ENCODE data around the gene TANGO6.
"Not testable (repeated sequence)": the region's sequence is repeated elsewhere in the genome, so short reads cannot be mapped to it uniquely, and the experiment has no call there.

The TANGO6 gene

DNA sequence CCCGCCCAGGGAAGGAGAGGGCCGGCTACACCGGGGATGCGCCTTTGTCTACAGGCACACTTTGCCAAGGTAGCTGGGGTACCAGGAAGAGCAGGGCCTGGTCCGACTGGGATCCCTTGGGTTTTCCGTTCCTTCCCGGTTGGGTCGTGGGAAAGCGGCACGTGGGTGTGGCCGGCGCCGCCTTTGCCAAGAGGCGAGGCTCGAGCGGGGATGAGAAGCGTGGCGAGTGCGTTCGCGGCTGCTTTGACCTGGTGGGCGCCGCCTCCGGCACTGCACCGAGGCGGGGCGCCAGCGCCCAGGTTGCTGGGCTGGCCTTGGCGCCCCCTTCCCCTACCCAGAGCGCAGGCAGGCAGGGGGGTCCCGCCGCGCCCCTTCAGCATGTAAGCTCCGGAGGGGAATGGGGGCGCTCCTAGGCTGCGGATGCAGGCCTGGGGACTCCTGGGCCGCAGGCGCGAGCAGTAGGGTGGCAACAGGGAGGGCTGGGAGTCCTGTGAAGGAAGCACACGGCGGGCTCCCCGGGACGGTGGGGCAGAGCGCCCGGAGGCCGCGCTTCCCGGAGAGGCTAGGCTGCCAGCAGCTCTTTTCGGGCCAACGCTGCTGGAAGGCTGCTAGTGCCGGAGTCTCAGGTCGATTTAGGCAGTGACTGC is 264.1 kb downstream of the TANGO6 start:
- no peak for DNase-seq

DNA sequence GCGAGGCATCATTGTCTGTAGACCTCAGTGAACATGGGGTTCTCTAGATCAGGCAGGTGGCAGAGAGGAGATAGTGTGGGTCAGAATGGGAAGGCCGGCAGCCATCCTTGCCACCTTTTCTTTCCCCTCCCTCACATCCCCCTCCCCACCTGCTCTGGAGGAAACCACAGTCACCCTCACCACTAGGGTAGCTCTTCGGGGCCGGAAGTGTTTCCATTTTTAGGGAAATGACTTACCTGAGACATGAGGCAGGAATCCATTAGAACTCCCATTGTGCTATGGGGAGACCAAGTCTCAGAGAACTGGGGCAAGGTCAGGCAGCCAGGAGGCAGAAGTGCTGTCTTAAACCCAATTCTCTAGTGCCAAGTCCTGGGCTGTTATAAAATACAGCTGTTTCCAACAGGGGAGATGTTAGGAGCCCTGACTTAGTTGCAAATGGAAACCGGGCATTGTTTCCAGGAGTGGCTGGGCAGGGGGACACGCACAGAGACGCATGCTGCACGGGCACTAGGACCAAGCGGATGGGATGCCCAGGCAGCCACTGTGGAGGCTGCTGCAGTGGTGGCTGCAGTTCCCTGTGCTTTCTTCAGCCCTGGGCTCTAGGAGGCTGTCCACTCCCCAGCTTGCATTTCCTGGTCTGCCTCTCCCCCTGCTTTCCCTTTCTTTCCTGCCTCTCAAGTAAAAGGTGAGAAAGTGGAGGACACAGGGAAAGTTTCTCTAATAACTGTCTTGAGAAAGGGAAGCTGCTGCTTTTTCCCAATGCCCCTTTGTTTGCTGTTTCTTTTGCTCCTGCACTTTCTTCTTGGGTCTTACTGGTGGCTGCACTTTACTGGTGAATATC is 265.0 kb downstream of the TANGO6 start:
- no peak for DNase-seq

DNA sequence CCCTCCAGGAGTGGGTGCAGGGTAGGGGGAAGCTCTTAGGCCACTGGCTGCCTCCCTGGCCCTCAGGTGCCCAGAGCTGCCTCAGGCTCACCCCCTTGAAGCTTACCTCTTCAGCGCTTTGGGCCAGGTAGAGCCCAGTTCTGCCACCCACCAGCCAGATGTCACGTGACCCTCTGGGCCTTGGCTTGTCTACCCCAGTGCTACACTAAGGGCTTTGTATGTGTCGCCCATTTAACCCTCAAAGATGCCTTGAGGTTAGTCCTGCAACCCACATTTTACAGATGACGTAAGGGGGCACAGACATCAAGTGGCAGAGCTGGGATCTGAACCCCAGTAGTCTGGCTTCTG is 265.5 kb downstream of the TANGO6 start:
- no peak for DNase-seq

DNA sequence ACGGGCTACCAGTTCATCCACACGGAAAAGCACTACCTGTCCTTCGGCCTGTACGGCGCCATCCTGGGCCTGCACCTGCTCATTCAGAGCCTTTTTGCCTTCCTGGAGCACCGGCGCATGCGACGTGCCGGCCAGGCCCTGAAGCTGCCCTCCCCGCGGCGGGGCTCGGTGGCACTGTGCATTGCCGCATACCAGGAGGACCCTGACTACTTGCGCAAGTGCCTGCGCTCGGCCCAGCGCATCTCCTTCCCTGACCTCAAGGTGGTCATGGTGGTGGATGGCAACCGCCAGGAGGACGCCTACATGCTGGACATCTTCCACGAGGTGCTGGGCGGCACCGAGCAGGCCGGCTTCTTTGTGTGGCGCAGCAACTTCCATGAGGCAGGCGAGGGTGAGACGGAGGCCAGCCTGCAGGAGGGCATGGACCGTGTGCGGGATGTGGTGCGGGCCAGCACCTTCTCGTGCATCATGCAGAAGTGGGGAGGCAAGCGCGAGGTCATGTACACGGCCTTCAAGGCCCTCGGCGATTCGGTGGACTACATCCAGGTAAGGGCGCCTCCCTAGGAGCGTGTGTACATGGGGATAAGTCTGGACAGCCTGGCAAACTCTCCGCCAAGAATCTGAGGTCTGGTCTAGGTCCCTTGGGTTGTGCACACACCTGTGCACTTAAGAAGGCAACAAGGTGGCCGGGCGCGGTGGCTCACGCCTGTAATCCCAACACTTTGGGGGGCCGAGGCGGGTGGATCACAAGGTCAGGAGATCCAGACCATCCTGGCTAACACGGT is 266.3 kb downstream of the TANGO6 start:
- no peak for DNase-seq

GRCh38 chr16:69110406-69110805 is 267.1 kb downstream of the TANGO6 start:
- no peak for DNase-seq

- DNase-seq, result no peak
Observed at GRCh38 chr16:69111216-69111875, 268.0 kb downstream of the TANGO6 start.

GRCh38 chr16:69111876-69112230 is 268.5 kb downstream of the TANGO6 start:
- no peak for DNase-seq

- no peak for DNase-seq
Observed at GRCh38 chr16:69112285-69113129, 269.2 kb downstream of the TANGO6 start.

DNA sequence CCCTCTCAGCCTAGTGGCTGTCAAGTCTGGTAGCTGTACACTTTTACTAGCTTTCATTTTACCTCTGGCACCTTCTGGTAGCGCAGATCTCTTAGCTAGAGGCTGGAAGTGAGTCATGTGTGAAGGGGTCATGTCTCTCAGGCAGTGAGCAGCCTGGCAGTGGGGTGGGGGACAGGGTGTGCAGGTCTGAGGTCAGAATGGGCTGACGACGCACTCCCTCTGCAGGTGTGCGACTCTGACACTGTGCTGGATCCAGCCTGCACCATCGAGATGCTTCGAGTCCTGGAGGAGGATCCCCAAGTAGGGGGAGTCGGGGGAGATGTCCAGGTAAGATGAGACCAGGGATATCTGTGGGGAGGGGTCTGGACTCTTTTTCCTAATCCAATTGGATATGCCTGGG is 269.9 kb downstream of the TANGO6 start:
- DNase-seq, result no peak

- no peak for DNase-seq
Observed at GRCh38 chr16:69114346-69114975, 271.1 kb downstream of the TANGO6 start.

GRCh38 chr16:69114976-69115355 is 271.6 kb downstream of the TANGO6 start:
- no peak for DNase-seq

DNA sequence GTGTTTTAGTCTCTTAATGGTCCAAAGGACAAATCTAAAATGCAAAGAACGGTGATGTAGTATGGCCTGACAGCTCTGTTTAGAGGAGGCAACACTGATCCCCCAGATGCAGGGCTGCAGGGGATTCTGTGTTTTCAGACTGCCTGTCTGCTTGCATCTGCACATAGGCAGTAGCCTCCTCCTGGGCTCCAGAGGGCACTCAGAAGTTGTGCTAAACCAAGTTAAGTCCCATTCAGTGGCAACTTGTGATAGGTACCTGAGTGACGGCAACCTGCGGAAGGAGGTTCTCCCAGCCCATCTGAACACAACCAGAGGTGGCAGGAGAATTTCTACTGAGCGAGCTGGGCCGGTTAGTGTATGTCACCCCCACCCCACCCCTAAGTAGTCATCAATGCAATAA is 272.0 kb downstream of the TANGO6 start:
- DNase-seq, result no peak

DNA sequence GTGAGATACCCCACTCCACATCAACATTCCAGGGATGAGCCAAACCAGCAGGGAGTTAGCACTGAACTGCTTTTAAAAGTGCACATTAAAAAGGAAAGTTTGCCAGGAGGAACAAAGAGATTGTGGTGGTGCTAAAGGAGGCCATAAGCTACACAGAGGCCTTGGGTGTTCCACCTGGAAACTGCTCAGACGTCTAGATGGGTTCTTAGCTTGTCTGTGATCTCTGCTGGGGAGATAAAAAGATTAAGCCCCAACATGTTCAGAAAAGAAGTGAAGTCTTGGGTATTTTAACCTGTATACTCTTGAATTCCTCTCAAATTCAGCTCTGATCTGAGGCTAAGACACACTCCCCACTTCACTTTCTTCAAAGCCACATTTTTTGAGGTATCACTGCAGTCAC is 272.5 kb downstream of the TANGO6 start:
- no peak for DNase-seq

DNA sequence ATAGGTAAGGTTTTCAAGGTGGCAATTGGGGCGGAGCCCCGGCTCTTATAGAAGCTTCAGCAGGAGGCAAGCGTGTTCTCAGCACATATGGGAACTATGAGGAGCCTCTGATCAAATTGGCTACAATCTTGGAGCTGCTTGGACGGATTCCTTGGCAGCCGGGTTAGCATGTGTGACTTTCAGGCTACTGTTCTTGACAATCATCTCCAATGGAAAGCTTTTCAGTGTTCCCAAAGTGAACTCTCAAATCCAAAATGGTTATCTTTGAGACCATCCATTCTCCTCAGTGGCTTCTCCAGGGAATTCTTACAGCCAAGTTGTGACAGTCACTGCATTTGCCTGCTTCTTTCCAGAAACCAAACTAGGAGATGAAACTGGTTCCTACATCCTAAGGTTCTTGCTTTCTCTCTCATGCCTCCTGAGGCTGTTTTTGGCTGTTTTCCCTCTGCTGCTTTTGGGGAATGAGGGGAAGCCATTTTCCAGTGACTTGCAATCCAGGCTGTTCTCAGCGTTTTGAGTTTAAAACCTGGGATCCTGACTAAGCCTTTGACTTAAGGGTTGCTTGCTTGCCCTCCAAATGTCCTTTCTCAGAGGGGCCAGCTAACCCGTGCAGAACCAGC is 273.0 kb downstream of the TANGO6 start:
- DNase-seq, result no peak

DNA sequence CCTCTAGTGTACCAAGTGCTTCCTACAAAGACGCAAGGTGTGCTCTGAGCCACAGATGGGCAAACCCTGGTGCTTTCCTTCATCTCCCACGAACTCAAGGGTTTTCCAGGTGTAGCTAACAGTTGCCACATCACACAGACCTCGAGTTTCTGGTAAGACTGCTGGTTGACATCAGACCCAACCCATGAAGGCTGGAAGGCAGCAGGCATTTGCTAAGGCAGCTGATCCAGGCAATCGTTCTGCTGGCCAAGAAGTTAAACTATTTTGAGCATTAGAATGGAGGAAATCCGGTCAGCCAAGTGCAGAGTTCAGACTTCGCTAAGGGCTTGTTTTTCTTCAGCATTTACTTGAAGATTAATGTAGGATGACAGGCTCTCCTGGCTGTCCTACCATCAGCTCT is 273.6 kb downstream of the TANGO6 start:
- DNase-seq, result no peak

DNA sequence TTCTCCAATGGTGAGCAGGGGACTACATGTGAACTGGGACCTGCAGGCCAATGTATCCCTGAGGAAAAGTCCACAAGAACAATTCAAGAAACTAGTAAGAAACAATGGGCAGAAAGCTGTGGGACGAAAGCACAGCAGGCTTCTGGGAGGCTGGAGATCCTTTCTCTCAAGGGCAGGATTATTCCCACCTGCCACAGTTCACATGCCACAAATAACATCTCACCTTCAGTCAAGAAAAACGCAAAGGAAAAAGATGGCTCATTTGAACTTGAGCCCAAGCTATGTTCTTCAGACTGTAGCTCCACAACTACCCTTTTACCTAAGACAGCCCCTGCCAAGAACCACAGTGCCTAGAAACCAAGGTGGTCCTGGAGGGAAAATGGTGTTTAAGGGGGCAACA is 275.1 kb downstream of the TANGO6 start:
- no peak for DNase-seq

- DNase-seq, result no peak
Observed at GRCh38 chr16:69118994-69119393, 275.7 kb downstream of the TANGO6 start.

DNA sequence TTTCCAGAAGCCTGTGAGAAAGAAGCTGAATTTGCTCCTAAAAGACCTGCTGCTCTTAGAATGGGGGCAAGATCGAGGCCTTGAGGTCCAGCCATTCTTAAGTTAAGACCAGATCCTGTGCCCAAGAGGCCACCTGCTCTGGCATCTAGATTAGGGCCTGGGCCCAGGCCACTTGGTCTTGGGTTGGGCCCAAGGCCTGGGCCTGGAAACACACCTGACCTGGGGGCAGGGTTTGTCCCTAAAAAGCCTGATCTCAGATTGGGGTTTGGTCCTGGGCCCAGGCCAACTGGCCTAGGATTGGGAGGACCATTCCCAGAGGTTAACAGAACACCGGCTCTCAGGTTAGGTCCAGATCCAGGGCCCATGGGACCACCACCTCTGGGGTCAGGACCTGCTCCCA is 276.2 kb downstream of the TANGO6 start:
- DNase-seq, result no peak

- DNase-seq, result no peak
Observed at GRCh38 chr16:69120096-69120664, 276.8 kb downstream of the TANGO6 start.

DNA sequence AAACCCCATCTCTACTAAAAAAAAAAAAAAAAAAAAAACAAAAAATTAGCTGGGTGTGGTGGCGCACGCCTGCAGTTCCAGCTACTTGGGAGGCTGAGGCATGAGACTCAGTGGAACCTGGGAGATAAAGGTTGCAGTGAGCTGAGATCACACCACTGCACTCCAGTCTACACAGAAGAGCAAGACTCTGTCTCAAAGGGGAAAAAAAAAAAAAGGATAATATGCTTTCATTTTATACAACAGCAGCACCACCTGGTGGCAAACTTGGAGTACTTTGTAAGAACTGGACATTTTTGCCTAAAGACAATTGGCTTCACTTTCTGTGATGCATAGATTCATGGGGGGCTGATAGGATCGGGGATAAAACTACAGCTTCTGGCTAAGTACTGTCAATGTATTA is 280.6 kb downstream of the TANGO6 start:
- DNase-seq, result no peak

DNA sequence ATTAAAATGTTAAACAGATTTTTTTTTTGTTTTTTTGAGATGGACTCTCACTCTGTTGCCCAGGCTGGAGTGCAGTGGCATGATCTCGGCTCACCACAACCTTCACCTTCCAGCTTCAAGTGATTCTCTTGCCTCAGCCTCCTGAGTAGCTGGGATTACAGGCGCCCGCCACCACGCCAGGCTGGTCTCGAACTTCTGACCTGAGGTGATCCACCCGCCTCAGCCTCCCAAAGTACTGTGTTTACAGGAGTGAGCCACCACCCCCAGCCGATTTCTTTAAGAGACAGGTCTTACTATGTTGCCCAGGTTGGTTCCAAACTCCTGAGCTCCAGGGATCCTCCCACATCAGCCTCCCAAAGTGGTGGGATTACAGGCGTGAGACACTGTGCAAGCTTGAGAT is 281.1 kb downstream of the TANGO6 start:
- DNase-seq, result not testable (repeated sequence)
